Caco-2 (cell line): Measurements from ENCODE around the gene LITAF. TPM values are rescaled to one million over a fixed set of nuclear protein-coding genes. Genes with fewer than 3 reads are reported as not detected.

Experiments
- BruUV-seq: library from RNA; stranded (reverse); fragments of 400-500 nt; replicated peaks from 2 replicates; lab custom pipeline; 2021; lab: Mats Ljungman, UMichigan
- CTCF ChIA-PET: fragments of 300-600 bp; sonication (Branson Sonifier 250); formaldehyde crosslinking; loops from one replicate; lab custom pipeline; 2022; ENCODE audit warnings: antibody characterized with exemption; lab: Charles Lee
- POLR2A ChIA-PET: fragments of 300-600 bp; sonication (Branson Sonifier 250); formaldehyde crosslinking; loops from one replicate; lab custom pipeline; 2022; ENCODE audit warnings: antibody characterized with exemption; lab: Charles Lee
- DNase-seq, 2 experiments: peaks; one replicate each; pipeline versions ENCODE4 v3.0.0 to v3.0.0-alpha.2; 2020 to 2022
- H3K27me3 ChIP-seq: replicated peaks from 2 replicates; pipeline ENCODE4 v1.6.0; 2011; ENCODE audit warnings: low read length; ENCODE audit not compliant: control insufficient read depth, insufficient read depth
- H3K36me3 ChIP-seq: 2 replicates; pipeline ENCODE4 v1.5.1; 2011; ENCODE audit warnings: low read length; ENCODE audit not compliant: control insufficient read depth, insufficient read depth
- H3K4me1 ChIP-seq: fragments of 250-450 bp; sonication (Bioruptor Pico); 2 replicates; pipeline ENCODE4 v1.5.1; 2020; ENCODE audit warnings: mild to moderate bottlenecking
- H3K4me3 ChIP-seq: 2 replicates; pipeline ENCODE4 v1.5.1; 2011; ENCODE audit warnings: low read depth, mild to moderate bottlenecking, control low read depth, low read length
- H3K9me3 ChIP-seq: fragments of 250-450 bp; sonication (Bioruptor Pico); 2 replicates; pipeline ENCODE4 v1.5.1; 2020; ENCODE audit warnings: mild to moderate bottlenecking, moderate library complexity
- H3K27ac Mint-ChIP-seq: one replicate; pipeline ENCODE4 v1.8.0; 2022; ENCODE audit warnings: mixed read lengths; ENCODE audit not compliant: unreplicated experiment
- H3K27me3 Mint-ChIP-seq: one replicate; pipeline ENCODE4 v1.8.0; 2022; ENCODE audit warnings: mixed read lengths; ENCODE audit not compliant: insufficient read depth, unreplicated experiment
- H3K36me3 Mint-ChIP-seq: one replicate; pipeline ENCODE4 v1.8.0; 2022; ENCODE audit warnings: mild to moderate bottlenecking, mixed read lengths; ENCODE audit not compliant: insufficient read depth, unreplicated experiment
- H3K4me1 Mint-ChIP-seq: one replicate; pipeline ENCODE4 v1.8.0; 2022; ENCODE audit warnings: low read depth, mixed read lengths; ENCODE audit not compliant: unreplicated experiment
- H3K4me3 Mint-ChIP-seq: one replicate; pipeline ENCODE4 v1.8.0; 2022; ENCODE audit warnings: mild to moderate bottlenecking, moderate library complexity, mixed read lengths; ENCODE audit not compliant: unreplicated experiment
- H3K9me3 Mint-ChIP-seq: one replicate; pipeline ENCODE4 v1.8.0; 2022; ENCODE audit warnings: mixed read lengths; ENCODE audit not compliant: unreplicated experiment
- CTCF ChIP-seq, 2 experiments: fragments of 200-600 bp in 1 of 2; IDR thresholded peaks; 1 replicate in 1 of 2; 2 replicates in 1 of 2; pipeline versions ENCODE4 v1.5.1 to v1.8.0; 2011 to 2022; ENCODE audit warnings: antibody characterized with exemption in 1 of 2, control low read depth in 1 of 2, inconsistent platforms in 1 of 2, low read depth in 1 of 2, low read length in 1 of 2, mild to moderate bottlenecking in 1 of 2, moderate library complexity in 1 of 2; ENCODE audit not compliant: insufficient read depth in 1 of 2, severe bottlenecking in 1 of 2, unreplicated experiment in 1 of 2
- intact Hi-C: fragments of 100-400 bp; cut with micrococcal nuclease; formaldehyde crosslinking; loops from one replicate; pipeline ENCODE4 v1.10.0; 2022; ENCODE audit not compliant: unreplicated experiment
- total RNA-seq: library from RNA; stranded (reverse); gene quantifications from 2 replicates; pipeline ENCODE4 v1.2.3, GENCODE V29; 2022

The LITAF gene
- total RNA-seq, 1 experiment from 2014 or later, result 60.9 TPM

GRCh38 chr16:11611871-11612664 lies 25.3 kb upstream of the LITAF start:
- Histone ChIP-seq H3K4me1 (peaks cover 32% of the 10 kb centered on the region), H3K36me3 (no peaks in the 10 kb centered on the region), H3K27me3 (no peaks in the 10 kb centered on the region), H3K4me3 (no peak overlapping the region), H3K9me3 (no peaks in the 10 kb centered on the region)
- Mint-ChIP-seq H3K9me3 (no peaks in the 10 kb centered on the region), H3K36me3 (no peaks in the 10 kb centered on the region), H3K4me3 (no peak overlapping the region), H3K4me1 (peaks cover 11% of the 10 kb centered on the region), H3K27ac (no peak overlapping the region), H3K27me3 (no peaks in the 10 kb centered on the region)
- intact Hi-C loops, result no loop called here
- peak; percentile 72 to 84 for DNase-seq
- ChIA-PET POLR2A (interaction anchor here (1.3 kb wide), 1 partner anchor 24 kb away, joined by 4 read pairs; no protein-coding TSS in a partner anchor), CTCF (interaction anchor here (1.3 kb wide), 1 partner anchor 24 kb away, joined by 4 read pairs; no protein-coding TSS in a partner anchor)
- no TSS peak for BruUV-seq
- no peak for TF ChIP-seq CTCF (IDR thresholded peaks at IDR 0.05; ENCODE audit: insufficient read depth in 1 of 2, low read depth in 1 of 2, low read length in 1 of 2, severe bottlenecking in 1 of 2, unreplicated experiment in 1 of 2)

GRCh38 chr16:11610580-11610979 lies 23.9 kb upstream of the LITAF start:
- Mint-ChIP-seq H3K36me3 (no peaks in the 10 kb centered on the region), H3K9me3 (no peaks in the 10 kb centered on the region), H3K27me3 (no peaks in the 10 kb centered on the region), H3K4me1 (peaks cover 11% of the 10 kb centered on the region), H3K4me3 (no peak overlapping the region), H3K27ac (no peak overlapping the region)
- DNase-seq, result no peak
- H3K27me3 ChIP-seq, result no peaks in the 10 kb centered on the region
- peaks cover 28% of the 10 kb centered on the region for H3K4me1 ChIP-seq
- BruUV-seq, result no TSS peak
- H3K4me3 ChIP-seq, result no peak overlapping the region
- no peak for TF ChIP-seq CTCF (IDR thresholded peaks at IDR 0.05; ENCODE audit: insufficient read depth in 1 of 2, low read depth in 1 of 2, low read length in 1 of 2, severe bottlenecking in 1 of 2, unreplicated experiment in 1 of 2)
- no peaks in the 10 kb centered on the region for H3K36me3 ChIP-seq
- CTCF ChIA-PET, result no interaction called here
- POLR2A ChIA-PET, result no interaction called here
- intact Hi-C loops, result no loop called here
- H3K9me3 ChIP-seq, result no peaks in the 10 kb centered on the region

- peaks cover 11% of the 10 kb centered on the region for H3K4me1 Mint-ChIP-seq
- no peaks in the 10 kb centered on the region for H3K27me3 ChIP-seq
- no peaks in the 10 kb centered on the region for H3K27me3 Mint-ChIP-seq
- TF ChIP-seq CTCF (IDR thresholded peaks at IDR 0.05; ENCODE audit: insufficient read depth in 1 of 2, low read depth in 1 of 2, low read length in 1 of 2, severe bottlenecking in 1 of 2, unreplicated experiment in 1 of 2), result no peak
- H3K36me3 ChIP-seq, result no peaks in the 10 kb centered on the region
- CTCF ChIA-PET, result no interaction called here
- no peaks in the 10 kb centered on the region for H3K9me3 ChIP-seq
- no peak overlapping the region for H3K4me3 Mint-ChIP-seq
- H3K36me3 Mint-ChIP-seq, result no peaks in the 10 kb centered on the region
- BruUV-seq, result no TSS peak
- intact Hi-C loops, result no loop called here
- H3K9me3 Mint-ChIP-seq, result no peaks in the 10 kb centered on the region
- no peak overlapping the region for H3K4me3 ChIP-seq
- no peak for DNase-seq
- POLR2A ChIA-PET, result no interaction called here
- peaks cover 23% of the 10 kb centered on the region for H3K4me1 ChIP-seq
- H3K27ac Mint-ChIP-seq, result no peak overlapping the region
Measured at GRCh38 chr16:11610121-11610505, 23.4 kb upstream of the LITAF start.
